Measurements from ENCODE around the gene GPC6.

GRCh38 chr13:93455861-93456260, 229.3 kb downstream of the GPC6 start:
- TF ChIP-seq CTCF (IDR thresholded peaks at IDR 0.05) (no peak), POLR2A (IDR thresholded peaks at IDR 0.05) (no peak)

Data from uterus (tissue), 2 donors.